GM19099 (cell line): ENCODE results near the gene RNF212.

Experiments used
- POLR2A ChIP-seq: IDR thresholded peaks from 3 replicates; pipeline ENCODE4 v1.6.1; 2011; ENCODE audit warnings: low read depth; ENCODE audit not compliant: insufficient read length; ENCODE audit errors: extremely low read depth

The RNF212 gene

GRCh38 chr4:1082215-1083182 is 30.9 kb downstream of the RNF212 start:
- TF ChIP-seq POLR2A = no peak

GRCh38 chr4:1081689-1082040 is 31.7 kb downstream of the RNF212 start:
- TF ChIP-seq POLR2A = no peak

DNA sequence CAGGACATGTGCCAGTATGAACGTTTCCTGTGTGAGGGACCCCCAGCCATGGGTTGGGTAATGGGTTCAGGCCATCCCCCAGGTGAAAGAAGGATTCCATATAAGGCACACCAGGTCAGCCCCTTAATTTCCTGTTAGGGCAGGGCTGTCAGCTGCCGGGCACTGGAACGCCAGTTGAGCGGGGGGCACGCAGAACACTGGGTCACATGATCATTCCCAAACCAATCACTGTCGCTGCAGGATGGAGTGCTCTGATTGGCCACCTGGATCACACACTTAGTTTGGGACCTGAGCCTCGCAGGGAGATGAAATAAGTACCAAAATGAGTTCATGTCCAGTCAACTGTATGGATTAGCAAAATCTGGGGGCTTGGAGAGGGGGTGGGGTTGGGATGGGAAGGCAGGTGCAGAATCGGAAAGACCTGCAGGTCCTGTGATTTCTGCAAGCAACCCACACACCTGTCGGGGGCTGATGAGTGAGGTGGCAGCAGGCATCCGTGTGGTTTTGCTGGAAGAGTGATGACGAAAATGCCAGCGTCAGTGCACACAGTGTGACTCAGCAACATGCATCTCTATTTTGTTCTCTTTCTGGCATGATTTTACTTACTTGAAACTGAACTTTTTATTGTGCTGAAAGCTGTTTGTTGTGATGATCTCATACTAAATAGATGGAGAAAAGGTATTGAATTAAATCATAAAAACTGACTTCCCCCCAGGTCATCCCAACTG is 32.2 kb downstream of the RNF212 start:
- no peak for TF ChIP-seq POLR2A

DNA sequence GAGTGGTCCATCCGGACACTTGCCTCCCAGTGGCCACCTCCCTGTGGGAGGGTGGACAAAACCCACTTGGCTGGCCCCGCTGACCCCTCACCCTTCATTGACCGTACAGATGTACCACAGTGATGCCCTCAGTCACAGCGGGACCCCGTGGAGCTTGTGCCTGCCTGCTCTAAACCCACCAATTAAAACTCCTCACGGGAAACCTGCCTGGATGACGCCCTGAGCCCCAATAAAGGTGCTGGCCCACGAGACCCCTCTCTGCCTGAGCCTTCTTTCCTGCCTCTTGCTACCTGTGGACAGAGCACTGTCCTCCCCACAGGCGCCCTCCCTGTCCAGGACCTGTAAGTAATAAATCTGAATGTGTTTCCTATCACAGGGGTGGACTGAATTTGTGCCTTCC is 32.9 kb downstream of the RNF212 start:
- no peak for TF ChIP-seq POLR2A

GRCh38 chr4:1079711-1080265 is 33.6 kb downstream of the RNF212 start:
- TF ChIP-seq POLR2A = no peak

DNA sequence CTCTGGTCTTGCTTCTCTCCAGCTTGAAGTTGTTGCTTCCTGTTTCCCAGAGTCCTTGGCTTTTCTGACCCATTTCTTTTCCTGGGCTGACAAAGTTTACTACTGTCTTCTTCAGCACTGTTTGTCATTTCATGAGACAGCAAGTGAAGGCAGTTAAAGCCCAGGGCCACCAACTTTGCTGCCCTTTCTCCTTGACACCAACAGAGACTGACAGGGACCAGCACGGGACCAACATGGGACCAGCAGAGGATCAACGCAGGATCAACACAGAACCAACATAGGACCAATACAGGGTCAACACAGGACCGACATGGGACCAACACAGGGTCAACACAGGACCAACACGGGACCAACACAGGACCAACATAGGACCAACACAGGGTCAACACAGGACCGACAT is 34.9 kb downstream of the RNF212 start:
- no peak for TF ChIP-seq POLR2A

DNA sequence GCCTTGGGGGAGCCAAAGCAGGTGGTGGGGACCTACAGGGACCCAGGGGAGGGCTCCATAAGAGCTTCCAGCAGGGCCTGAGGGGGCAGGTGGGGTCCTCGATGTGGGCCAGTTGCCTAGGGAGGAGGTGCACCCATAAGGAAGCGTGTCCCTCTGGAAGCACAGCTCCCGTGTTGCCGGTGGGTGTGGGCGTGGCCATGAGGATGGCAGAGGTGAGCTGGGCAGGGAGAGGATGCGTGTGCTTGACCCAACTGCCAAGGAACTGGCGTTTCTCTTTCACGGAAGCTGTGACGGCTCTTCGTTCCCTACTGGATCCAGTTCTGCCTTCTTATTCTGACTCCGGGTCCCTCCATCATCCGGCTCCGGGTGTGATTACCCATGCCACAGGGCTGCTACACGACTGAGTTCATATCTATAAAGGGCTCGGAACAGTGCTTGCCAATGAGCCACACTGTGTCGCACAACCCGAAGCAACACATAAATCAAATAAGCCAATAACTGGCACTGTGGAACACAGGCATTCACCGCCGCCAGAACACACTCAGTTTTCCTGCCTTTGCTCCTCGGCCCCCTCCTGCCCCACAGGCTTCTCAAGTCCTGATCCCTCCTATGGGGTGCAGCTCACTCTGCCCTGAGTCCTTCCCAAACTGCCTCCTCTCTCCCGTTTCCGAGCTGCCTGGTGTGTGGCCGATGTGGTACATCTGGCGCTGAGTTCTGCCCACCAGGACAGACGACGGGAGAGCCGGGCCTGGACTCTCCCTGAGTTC is 35.5 kb downstream of the RNF212 start:
- no peak for TF ChIP-seq POLR2A

DNA sequence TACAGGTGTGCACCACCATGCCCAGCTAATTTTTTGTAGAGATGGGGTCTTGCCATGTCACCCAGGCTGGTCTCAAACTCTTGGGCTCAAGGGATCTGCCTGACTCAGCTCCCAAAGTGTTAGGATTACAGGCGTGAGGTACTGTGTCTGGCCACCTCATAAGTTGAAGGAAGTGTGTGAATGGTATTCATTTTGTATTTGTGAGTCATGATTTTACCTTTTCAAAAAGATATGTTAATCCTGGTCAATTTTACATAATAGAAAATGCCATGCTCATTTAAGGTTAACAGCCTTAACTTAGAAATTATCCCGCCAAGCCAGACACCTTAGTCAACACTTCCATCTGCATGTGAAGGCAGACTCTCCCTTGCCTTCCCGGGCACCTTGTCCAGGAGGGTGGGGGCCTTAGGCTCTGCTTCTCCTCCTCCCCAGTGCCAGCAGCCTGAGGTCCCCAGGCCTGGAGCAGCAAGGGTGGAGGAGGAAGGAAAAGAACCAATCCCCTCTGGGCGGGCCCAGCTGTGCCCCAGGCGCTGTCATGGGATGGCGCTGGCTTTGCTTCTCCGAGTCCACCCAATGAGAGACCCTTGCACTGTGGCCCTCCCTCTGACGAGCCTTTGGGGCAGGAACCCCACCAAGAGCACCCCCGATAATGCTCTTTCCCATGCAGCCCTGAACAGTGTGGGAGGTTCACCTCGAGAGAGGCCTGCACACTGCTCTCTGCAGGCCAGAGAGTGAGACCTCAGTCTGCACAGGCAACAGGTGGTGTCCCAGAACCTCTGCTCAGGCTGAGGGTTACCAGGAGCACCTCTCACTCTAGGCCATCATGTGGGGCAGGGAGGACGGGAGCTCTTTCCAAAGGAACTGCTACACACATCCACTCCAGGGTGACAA is 37.3 kb downstream of the RNF212 start:
- TF ChIP-seq POLR2A = no peak

DNA sequence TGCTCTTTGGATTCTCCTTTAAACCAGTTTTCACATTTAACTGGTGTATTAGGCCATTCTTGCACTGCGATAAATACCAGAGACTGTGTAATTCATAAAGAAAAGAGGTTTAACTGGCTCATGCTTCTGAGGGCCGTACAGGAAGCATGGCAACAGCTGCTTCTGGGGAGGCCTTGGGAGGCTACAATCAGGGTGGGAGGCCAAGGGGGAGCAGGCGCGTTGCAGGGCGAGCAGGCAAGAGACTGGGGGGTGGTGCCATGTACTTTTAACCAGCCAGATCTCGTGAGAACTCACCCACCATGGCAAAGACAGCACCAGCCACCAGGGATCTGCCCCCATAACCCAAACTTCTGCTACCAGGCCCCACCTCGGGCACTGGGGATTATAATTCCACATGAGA is 38.1 kb downstream of the RNF212 start:
- TF ChIP-seq POLR2A = no peak

- TF ChIP-seq POLR2A = no peak
Observed at GRCh38 chr4:1074077-1074476, 39.3 kb downstream of the RNF212 start.

- TF ChIP-seq POLR2A = no peak
Observed at GRCh38 chr4:1072830-1073446, 40.4 kb downstream of the RNF212 start.

- no peak for TF ChIP-seq POLR2A
Observed at GRCh38 chr4:1069394-1069793, 44.0 kb downstream of the RNF212 start.

DNA sequence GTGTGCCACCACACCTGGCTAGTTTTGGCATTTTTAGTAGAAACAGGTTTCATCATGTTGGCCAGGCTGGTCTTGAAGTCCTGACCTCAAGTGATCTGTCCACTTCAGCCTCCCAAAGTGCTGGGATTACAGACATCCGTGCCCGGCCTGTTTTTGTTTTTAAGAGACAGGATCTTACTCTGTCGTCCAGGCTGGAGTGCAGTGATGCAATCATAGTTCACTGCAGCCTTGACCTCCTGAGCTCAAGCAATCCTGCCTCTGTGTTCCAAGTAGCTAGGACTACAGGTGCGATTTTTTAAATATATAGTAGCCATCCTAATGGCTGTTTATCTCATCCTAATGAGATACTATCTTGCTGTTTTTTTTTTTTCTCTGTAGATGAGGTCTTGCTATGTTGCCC is 47.6 kb downstream of the RNF212 start:
- no peak for TF ChIP-seq POLR2A

GRCh38 chr4:1062419-1062818 is 50.9 kb downstream of the RNF212 start:
- no peak for TF ChIP-seq POLR2A
